ENCODE results near the gene SEC62. TPM values are rescaled to one million over a fixed set of nuclear protein-coding genes. Genes with fewer than 3 reads are reported as not detected.

SEC62 gene
- total RNA-seq, 1 experiment from 2014 or later: 51.2 TPM

DNA sequence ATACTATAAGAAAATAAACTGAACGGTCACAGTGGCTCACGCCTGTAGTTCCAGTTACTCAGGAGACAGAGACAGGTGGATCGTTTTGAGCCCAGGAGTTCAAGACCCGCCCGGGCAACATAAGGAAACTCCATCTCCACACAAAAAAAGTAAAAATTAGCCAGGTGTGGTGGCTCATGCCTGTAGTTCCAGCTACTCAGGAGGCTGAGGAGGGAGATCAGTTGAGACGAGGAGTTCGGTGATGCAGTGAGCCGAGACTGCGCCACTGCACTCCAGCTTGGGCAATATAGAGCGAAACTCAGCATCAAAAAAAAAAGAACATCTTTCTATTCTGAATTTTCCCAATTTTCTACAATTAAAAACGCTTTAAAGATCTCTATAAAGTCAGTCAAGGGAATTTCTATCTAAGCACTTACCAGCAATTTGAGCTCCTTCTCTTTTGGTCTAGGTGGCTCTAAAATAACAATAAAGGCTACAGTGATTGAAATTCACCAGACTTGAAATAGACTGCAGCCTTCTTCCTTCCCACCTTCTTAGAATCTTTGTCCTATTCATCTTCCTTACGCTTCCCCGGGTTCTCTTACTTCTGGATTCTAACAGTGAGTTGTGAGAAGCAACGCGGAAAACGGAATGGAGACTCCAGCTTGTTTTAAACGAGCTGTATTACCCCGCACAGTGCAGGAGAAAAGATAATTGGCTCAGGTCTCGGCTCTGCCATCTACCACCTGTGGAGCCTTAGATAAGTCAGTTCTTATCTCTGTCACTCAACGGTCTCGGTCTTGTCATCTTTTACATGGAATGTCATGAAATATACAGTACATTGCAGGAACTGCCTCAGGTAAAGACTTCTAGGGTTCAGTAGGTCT lies 812 bp upstream of the SEC62 start:
- TF ChIP-seq, protein P1, sequence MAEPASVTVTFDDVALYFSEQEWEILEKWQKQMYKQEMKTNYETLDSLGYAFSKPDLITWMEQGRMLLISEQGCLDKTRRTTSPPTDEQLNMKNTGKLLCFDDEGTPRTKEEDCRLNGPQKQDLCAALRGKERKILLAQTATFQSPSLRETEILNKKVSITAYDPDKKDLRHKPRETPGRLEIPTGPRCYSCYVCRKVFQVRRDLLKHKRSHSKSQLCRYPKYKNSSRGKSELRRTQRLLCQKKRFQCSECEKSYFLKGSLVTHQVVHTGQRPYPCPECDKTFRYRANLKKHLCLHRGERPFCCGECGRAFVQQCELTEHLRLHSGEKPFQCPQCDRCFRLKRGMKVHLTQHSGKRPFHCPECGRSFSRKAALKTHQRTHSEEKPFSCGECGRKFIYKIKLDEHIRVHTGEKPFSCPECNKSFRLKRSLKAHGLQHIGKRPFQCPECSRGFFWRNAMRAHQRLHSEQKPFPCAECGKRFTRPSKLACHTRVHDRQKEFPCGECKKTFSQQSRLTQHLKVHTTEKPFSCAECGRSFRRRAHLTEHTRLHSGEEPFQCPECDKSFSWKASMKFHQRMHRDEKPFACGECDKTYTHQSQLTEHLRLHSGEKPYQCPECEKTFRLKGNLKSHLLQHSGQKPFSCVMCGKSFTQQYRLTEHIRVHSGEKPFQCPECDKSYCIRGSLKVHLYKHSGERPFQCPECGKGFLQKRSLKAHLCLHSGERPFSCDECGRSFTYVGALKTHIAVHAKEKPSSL (CRISPR knock-in tag; conservative IDR thresholded peaks at IDR 0.05): no peak
- TF ChIP-seq SMAD3 (CRISPR knock-in tag; IDR thresholded peaks at IDR 0.05; ENCODE audit: borderline replicate concordance) (no peak), NFYB (CRISPR knock-in tag; conservative IDR thresholded peaks at IDR 0.05; ENCODE audit: low read depth) (no peak)
- TF ChIP-seq, protein P2, sequence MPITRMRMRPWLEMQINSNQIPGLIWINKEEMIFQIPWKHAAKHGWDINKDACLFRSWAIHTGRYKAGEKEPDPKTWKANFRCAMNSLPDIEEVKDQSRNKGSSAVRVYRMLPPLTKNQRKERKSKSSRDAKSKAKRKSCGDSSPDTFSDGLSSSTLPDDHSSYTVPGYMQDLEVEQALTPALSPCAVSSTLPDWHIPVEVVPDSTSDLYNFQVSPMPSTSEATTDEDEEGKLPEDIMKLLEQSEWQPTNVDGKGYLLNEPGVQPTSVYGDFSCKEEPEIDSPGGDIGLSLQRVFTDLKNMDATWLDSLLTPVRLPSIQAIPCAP (CRISPR knock-in tag; IDR thresholded peaks at IDR 0.05): no peak
- TF ChIP-seq, protein P3, sequence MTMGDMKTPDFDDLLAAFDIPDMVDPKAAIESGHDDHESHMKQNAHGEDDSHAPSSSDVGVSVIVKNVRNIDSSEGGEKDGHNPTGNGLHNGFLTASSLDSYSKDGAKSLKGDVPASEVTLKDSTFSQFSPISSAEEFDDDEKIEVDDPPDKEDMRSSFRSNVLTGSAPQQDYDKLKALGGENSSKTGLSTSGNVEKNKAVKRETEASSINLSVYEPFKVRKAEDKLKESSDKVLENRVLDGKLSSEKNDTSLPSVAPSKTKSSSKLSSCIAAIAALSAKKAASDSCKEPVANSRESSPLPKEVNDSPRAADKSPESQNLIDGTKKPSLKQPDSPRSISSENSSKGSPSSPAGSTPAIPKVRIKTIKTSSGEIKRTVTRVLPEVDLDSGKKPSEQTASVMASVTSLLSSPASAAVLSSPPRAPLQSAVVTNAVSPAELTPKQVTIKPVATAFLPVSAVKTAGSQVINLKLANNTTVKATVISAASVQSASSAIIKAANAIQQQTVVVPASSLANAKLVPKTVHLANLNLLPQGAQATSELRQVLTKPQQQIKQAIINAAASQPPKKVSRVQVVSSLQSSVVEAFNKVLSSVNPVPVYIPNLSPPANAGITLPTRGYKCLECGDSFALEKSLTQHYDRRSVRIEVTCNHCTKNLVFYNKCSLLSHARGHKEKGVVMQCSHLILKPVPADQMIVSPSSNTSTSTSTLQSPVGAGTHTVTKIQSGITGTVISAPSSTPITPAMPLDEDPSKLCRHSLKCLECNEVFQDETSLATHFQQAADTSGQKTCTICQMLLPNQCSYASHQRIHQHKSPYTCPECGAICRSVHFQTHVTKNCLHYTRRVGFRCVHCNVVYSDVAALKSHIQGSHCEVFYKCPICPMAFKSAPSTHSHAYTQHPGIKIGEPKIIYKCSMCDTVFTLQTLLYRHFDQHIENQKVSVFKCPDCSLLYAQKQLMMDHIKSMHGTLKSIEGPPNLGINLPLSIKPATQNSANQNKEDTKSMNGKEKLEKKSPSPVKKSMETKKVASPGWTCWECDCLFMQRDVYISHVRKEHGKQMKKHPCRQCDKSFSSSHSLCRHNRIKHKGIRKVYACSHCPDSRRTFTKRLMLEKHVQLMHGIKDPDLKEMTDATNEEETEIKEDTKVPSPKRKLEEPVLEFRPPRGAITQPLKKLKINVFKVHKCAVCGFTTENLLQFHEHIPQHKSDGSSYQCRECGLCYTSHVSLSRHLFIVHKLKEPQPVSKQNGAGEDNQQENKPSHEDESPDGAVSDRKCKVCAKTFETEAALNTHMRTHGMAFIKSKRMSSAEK (CRISPR knock-in tag; IDR thresholded peaks at IDR 0.05; ENCODE audit: borderline replicate concordance): no peak
- TF ChIP-seq, protein P4, sequence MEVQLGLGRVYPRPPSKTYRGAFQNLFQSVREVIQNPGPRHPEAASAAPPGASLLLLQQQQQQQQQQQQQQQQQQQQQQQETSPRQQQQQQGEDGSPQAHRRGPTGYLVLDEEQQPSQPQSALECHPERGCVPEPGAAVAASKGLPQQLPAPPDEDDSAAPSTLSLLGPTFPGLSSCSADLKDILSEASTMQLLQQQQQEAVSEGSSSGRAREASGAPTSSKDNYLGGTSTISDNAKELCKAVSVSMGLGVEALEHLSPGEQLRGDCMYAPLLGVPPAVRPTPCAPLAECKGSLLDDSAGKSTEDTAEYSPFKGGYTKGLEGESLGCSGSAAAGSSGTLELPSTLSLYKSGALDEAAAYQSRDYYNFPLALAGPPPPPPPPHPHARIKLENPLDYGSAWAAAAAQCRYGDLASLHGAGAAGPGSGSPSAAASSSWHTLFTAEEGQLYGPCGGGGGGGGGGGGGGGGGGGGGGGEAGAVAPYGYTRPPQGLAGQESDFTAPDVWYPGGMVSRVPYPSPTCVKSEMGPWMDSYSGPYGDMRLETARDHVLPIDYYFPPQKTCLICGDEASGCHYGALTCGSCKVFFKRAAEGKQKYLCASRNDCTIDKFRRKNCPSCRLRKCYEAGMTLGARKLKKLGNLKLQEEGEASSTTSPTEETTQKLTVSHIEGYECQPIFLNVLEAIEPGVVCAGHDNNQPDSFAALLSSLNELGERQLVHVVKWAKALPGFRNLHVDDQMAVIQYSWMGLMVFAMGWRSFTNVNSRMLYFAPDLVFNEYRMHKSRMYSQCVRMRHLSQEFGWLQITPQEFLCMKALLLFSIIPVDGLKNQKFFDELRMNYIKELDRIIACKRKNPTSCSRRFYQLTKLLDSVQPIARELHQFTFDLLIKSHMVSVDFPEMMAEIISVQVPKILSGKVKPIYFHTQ (CRISPR knock-in tag; IDR thresholded peaks at IDR 0.05): no peak
- TF ChIP-seq, protein P5, sequence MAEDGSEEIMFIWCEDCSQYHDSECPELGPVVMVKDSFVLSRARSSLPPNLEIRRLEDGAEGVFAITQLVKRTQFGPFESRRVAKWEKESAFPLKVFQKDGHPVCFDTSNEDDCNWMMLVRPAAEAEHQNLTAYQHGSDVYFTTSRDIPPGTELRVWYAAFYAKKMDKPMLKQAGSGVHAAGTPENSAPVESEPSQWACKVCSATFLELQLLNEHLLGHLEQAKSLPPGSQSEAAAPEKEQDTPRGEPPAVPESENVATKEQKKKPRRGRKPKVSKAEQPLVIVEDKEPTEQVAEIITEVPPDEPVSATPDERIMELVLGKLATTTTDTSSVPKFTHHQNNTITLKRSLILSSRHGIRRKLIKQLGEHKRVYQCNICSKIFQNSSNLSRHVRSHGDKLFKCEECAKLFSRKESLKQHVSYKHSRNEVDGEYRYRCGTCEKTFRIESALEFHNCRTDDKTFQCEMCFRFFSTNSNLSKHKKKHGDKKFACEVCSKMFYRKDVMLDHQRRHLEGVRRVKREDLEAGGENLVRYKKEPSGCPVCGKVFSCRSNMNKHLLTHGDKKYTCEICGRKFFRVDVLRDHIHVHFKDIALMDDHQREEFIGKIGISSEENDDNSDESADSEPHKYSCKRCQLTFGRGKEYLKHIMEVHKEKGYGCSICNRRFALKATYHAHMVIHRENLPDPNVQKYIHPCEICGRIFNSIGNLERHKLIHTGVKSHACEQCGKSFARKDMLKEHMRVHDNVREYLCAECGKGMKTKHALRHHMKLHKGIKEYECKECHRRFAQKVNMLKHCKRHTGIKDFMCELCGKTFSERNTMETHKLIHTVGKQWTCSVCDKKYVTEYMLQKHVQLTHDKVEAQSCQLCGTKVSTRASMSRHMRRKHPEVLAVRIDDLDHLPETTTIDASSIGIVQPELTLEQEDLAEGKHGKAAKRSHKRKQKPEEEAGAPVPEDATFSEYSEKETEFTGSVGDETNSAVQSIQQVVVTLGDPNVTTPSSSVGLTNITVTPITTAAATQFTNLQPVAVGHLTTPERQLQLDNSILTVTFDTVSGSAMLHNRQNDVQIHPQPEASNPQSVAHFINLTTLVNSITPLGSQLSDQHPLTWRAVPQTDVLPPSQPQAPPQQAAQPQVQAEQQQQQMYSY (CRISPR knock-in tag; IDR thresholded peaks at IDR 0.05): no peak
- ChIA-PET POLR2A (interaction anchor here (0.5 to 1.4 kb wide), 3 partner anchors 194 to 1305 kb away, joined by 3 to 5 read pairs (median 5); no protein-coding TSS in a partner anchor), CTCF (interaction anchor here (1.0 to 1.1 kb wide), 2 partner anchors 99 to 104 kb away, joined by 3 to 7 read pairs; no protein-coding TSS in a partner anchor)
- H3K27me3 Mint-ChIP-seq (ENCODE audit: low read depth): peaks cover 4% of the 10 kb centered on the region; the same call in 1 of the 2 replicates
- H3K4me1 Mint-ChIP-seq: peaks cover 33% of the 10 kb centered on the region
- no peaks in the 10 kb centered on the region for H3K36me3 Mint-ChIP-seq
- H3K9me3 Mint-ChIP-seq: no peaks in the 10 kb centered on the region
- H3K27ac Mint-ChIP-seq: peak overlapping the region; percentile 47; the same call in 1 of the 2 replicates
- DNase-seq (ENCODE audit: low spot score): no peak
- peak; percentile 29 for ATAC-seq
- peak overlapping the region; percentile 82 for H3K4me3 Mint-ChIP-seq

All from WTC11 (cell line).